Psoas muscle (tissue), 8 donors: ENCODE results near the gene TPST2. TPM values are rescaled to one million over a fixed set of nuclear protein-coding genes. Genes with fewer than 3 reads are reported as not detected.
A peak's percentile ranks its signal among the peaks of the same experiment; 100 is the strongest.
"Not testable (repeated sequence)": the region's sequence is repeated elsewhere in the genome, so short reads cannot be mapped to it uniquely, and the experiment has no call there.

Source experiments
- ATAC-seq, 4 donors: fragments of 200-7000 bp; cut with Tn5 transposase; one replicate each; pipeline ENCODE4 v1.9.1; 2020; ENCODE audit warnings: moderate library complexity in 3 of 4, mild to moderate bottlenecking in 2 of 4
- DNase-seq, 2 donors: peaks; one replicate each; pipeline ENCODE4 v3.0.0-alpha.2; 2020
- H3K27ac ChIP-seq: fragments of 200-600 bp; one replicate; pipeline ENCODE4 v1.8.0; 2022
- H3K27me3 ChIP-seq, 3 donors: fragments of 200-600 bp in 1 of 3; one replicate each; pipeline versions ENCODE4 v1.6.1 to v1.8.0; 2013 to 2022; ENCODE audit warnings: low read length in 2 of 3, mild to moderate bottlenecking in 2 of 3, moderate library complexity in 1 of 3; ENCODE audit not compliant: insufficient read depth in 3 of 3
- H3K36me3 ChIP-seq, 2 donors: fragments of 200-600 bp in 1 of 2; one replicate each; pipeline versions ENCODE4 v1.6.1 to v1.8.0; 2013 to 2022; ENCODE audit warnings: low read depth in 1 of 2, mild to moderate bottlenecking in 1 of 2, moderate library complexity in 1 of 2; ENCODE audit not compliant: insufficient read depth in 1 of 2
- H3K4me1 ChIP-seq: fragments of 200-600 bp; one replicate; pipeline ENCODE4 v1.8.0; 2022
- H3K4me3 ChIP-seq: fragments of 200-600 bp; one replicate; pipeline ENCODE4 v1.8.0; 2022; ENCODE audit warnings: mild to moderate bottlenecking
- H3K9me3 ChIP-seq: fragments of 200-600 bp; one replicate; pipeline ENCODE4 v1.8.0; 2022
- CTCF ChIP-seq: fragments of 200-600 bp; IDR thresholded peaks from one replicate; pipeline ENCODE4 v1.8.0; 2022; ENCODE audit warnings: antibody characterized with exemption
- WGBS, 3 donors: extraction: QIAGEN DNeasy Blood & Tissue Kit; methylation state at CpG; one replicate each; pipeline versions ENCODE4 v1.1.6 to v1.1.7; 2013; 5-methylcytosine and 5-hydroxymethylcytosine counted together
- intact Hi-C, 2 donors: fragments of 100-400 bp; cut with DNase I; formaldehyde crosslinking; loops; one replicate each; pipeline versions ENCODE4 v1.11.0 to v1.14.2; 2022
- polyA plus RNA-seq, 3 donors: library from polyadenylated mRNA; stranded (reverse); fragments of 200-250 nt; gene quantifications; one replicate each; pipeline ENCODE4 v1.2.3, GENCODE V29; 2013
- total RNA-seq, 4 donors: library from RNA; stranded (reverse); fragmentation: NEBNext Ultra II Directional in 2 of 4; extraction: Animal tissue kit (Norgen Biotek cat#: 25700) in 2 of 4; gene quantifications; one replicate each; pipeline versions ENCODE4 v1.2.1 to v1.2.4, GENCODE V29; 2021 to 2023
- donor health status: healthy with polysubstance abuse.
- donor health status: DM: no; HTN: no; CAD: no; lungs with moderate emphysema.
- donor health status: Bipolar disorder and iron deficiency.
- donor health status: healthy.
- donor health status: DM: yes; HTN: yes; CAD: no.
- donor health status: DM: no; HTN: no; CAD: no.
- donor health status: DM: no; HTN: no; CAD: no.
- donor health status: DM: yes; HTN: yes; CAD: no.

TPST2 gene
- total and polyA plus RNA-seq, 7 donors = 22.1 to 76.4 (median 32.9) TPM

GRCh38 chr22:26614322-26614721 lies 24.4 kb upstream of the TPST2 start:
- Histone ChIP-seq H3K27me3 (peaks cover 0 to 6% (median 0%) of the 10 kb centered on the region in 3 donors), H3K4me1 (no peaks in the 10 kb centered on the region), H3K36me3 (no peaks in the 10 kb centered on the region), H3K27ac (no peak overlapping the region), H3K9me3 (no peaks in the 10 kb centered on the region), H3K4me3 (no peak overlapping the region)
- ATAC-seq (no peak), DNase-seq (no peak)
- no peak for TF ChIP-seq CTCF
- intact Hi-C loops = no loop called here
- WGBS, 3 donors = 49 to 55% (median 52%) methylated on average over 14 of the region's 14 CpGs

GRCh38 chr22:26613753-26614152 lies 23.8 kb upstream of the TPST2 start:
- WGBS, 3 donors = 22 to 29% (median 23%) methylated on average over 9 to 10 of the region's 10 CpGs
- H3K27me3 ChIP-seq, ATAC-seq, H3K27ac ChIP-seq, DNase-seq, H3K36me3 ChIP-seq, H3K4me3 ChIP-seq, H3K9me3 ChIP-seq, H3K4me1 ChIP-seq, intact Hi-C loops: not testable (repeated sequence)

- intact Hi-C loops = no loop called here
- WGBS, 3 donors = 81 to 87% (median 85%) methylated on average over 4 of the region's 4 CpGs
- Histone ChIP-seq H3K4me1 (no peaks in the 10 kb centered on the region), H3K9me3 (no peaks in the 10 kb centered on the region), H3K27me3 (peaks cover 0 to 6% (median 0%) of the 10 kb centered on the region in 3 donors), H3K27ac (no peak overlapping the region), H3K36me3 (no peaks in the 10 kb centered on the region), H3K4me3 (no peak overlapping the region)
- DNase-seq = no peak
- TF ChIP-seq CTCF = no peak
- ATAC-seq = no peak
Observed at GRCh38 chr22:26612652-26613051, 22.7 kb upstream of the TPST2 start.

- H3K4me1 ChIP-seq = no peaks in the 10 kb centered on the region
- WGBS, 3 donors = 60 to 76% (median 70%) methylated on average over 2 of the region's 2 CpGs
- ATAC-seq = no peak
- intact Hi-C loops = no loop called here
- H3K27me3 ChIP-seq = peaks cover 0 to 6% (median 0%) of the 10 kb centered on the region in 3 donors
- no peak for DNase-seq
- TF ChIP-seq CTCF = no peak
- no peaks in the 10 kb centered on the region for H3K36me3 ChIP-seq
- H3K9me3 ChIP-seq = no peaks in the 10 kb centered on the region
- H3K27ac ChIP-seq = no peak overlapping the region
- H3K4me3 ChIP-seq = no peak overlapping the region
Observed at GRCh38 chr22:26610996-26611395, 21.1 kb upstream of the TPST2 start.

GRCh38 chr22:26610072-26610958 lies 20.4 kb upstream of the TPST2 start:
- intact Hi-C loops = no loop called here
- whole genome bisulfite sequencing, 3 donors = 53 to 59% (median 57%) methylated on average over 12 of the region's 12 CpGs
- H3K4me1 ChIP-seq = no peaks in the 10 kb centered on the region
- no peak overlapping the region for H3K4me3 ChIP-seq
- H3K36me3 ChIP-seq = no peaks in the 10 kb centered on the region
- peak in 1 of 2 donors; percentile 36 for DNase-seq
- no peaks in the 10 kb centered on the region for H3K9me3 ChIP-seq
- no peak overlapping the region for H3K27ac ChIP-seq
- peaks cover 0 to 6% (median 0%) of the 10 kb centered on the region in 3 donors for H3K27me3 ChIP-seq
- TF ChIP-seq CTCF = no peak
- no peak for ATAC-seq
